GM12865 (cell line): ENCODE measurements around the gene STYK1.
"Not testable (repeated sequence)": the region's sequence is repeated elsewhere in the genome, so short reads cannot be mapped to it uniquely, and the experiment has no call there.

Experiments
- DNase-seq: peaks from one replicate; pipeline ENCODE4 v3.0.0; 2010; ENCODE audit warnings: low read depth
- H3K4me3 ChIP-seq: 2 replicates; pipeline ENCODE4 v1.5.1; 2011; ENCODE audit warnings: mild to moderate bottlenecking, low read depth, low read length, control low read depth
- TF ChIP-seq, protein P1 (sequence below): IDR thresholded peaks from 2 replicates; pipeline ENCODE4 v1.5.1; 2011; ENCODE audit warnings: low read length, control low read depth, low read depth, inconsistent platforms; ENCODE audit not compliant: insufficient read depth; ENCODE audit errors: missing control alignments

Gene STYK1

DNA sequence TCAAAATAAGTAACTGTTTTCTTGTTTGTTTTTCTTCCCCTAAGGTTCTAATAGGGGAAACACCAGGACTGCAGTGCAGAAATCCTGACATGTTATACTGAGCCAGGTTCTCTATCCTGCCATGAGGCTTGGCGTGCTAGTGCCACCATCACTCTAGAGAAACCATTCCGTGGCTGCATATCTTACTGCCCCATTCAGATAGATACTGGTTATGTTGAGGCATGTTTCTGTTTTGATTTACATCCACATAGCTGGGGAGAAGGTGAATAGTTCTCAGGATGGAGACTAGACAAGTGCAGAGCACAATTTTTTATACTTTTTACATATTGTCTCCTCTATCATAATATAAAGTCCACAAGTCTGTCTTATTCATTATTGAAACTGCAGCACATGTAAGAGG is 72.0 kb downstream of the STYK1 start:
- TF ChIP-seq, protein P1, sequence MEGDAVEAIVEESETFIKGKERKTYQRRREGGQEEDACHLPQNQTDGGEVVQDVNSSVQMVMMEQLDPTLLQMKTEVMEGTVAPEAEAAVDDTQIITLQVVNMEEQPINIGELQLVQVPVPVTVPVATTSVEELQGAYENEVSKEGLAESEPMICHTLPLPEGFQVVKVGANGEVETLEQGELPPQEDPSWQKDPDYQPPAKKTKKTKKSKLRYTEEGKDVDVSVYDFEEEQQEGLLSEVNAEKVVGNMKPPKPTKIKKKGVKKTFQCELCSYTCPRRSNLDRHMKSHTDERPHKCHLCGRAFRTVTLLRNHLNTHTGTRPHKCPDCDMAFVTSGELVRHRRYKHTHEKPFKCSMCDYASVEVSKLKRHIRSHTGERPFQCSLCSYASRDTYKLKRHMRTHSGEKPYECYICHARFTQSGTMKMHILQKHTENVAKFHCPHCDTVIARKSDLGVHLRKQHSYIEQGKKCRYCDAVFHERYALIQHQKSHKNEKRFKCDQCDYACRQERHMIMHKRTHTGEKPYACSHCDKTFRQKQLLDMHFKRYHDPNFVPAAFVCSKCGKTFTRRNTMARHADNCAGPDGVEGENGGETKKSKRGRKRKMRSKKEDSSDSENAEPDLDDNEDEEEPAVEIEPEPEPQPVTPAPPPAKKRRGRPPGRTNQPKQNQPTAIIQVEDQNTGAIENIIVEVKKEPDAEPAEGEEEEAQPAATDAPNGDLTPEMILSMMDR: no peak
- H3K4me3 ChIP-seq: no peak overlapping the region
- DNase-seq: no peak

DNA sequence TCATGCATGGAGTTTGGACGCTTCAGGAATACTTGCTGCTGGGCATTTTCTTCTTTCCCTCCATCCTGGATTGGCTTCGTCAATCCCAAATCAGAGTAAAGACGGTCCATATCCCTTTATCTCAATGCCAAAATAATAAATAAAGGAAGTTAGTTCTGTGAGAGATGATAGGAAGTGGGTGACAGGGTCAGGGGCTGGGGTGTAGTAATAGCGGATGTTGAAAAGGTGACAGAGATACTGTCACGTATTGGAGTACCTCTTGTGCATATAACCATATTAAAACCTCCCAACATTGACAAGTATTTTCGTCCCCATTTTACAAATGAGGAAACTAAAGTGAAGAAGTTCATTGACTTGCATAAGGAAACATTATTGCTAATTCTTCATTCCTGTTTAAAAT is 72.9 kb downstream of the STYK1 start:
- TF ChIP-seq, protein P1: no peak
- no peak for DNase-seq
- H3K4me3 ChIP-seq: no peak overlapping the region

DNA sequence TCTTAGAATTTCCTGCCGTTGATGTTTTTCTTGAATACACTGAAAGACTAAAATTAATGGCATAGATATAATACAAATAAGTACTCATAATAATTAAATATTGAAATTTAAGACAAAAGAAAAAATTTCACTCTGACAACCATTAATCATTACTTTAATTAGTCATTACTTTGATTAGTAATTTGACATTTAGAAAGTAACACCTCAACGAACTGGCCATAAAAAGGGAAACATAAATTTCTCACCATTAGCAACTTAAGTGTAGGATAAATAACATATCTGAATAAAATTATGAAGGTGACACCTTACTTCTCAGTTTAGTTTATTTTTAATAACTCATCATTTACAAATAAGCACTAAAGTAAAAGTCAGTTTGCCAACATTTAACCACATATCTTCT is 78.0 kb downstream of the STYK1 start:
- TF ChIP-seq, protein P1: no peak
- no peak for DNase-seq
- H3K4me3 ChIP-seq: no peak overlapping the region

DNA sequence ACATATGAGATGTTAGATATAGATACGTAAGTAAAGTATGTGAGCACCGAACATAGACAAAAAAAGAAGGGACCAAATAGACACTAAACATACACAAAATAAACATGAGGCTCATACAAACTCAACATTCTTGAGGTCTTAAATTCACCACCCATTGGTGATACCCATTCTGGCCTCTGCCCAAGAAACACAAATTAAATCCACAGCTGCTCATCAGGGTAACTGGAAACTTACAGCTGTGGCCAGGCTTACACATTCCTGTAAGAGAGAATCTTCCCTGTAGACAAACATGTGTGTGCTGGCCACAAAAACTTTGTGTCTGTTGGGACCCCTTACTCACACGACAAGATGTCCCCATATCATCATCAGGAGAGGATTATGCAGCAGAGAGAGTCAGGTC is 82.9 kb downstream of the STYK1 start:
- H3K4me3 ChIP-seq: no peak overlapping the region
- TF ChIP-seq, protein P1: no peak
- no peak for DNase-seq

DNA sequence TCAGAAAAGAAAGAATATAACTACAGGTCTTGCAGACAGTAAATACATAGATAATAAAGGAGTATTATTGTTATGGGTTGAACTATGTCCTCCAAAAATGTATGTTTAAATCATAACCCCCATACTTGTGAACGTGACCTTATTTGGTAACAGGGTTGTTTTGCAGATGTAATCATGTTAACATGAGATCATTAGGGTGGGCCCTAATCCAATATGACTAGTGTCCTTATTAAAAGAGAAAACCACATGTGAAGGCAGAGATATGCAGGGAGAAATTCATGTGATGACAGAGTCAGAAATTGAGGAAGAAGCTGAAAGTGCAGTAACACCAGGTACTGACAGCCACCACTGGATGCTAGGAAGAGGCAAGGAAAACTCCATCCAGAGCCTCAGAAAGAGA is 89.4 kb downstream of the STYK1 start:
- no peak overlapping the region for H3K4me3 ChIP-seq
- TF ChIP-seq, protein P1: no peak
- DNase-seq: no peak

DNA sequence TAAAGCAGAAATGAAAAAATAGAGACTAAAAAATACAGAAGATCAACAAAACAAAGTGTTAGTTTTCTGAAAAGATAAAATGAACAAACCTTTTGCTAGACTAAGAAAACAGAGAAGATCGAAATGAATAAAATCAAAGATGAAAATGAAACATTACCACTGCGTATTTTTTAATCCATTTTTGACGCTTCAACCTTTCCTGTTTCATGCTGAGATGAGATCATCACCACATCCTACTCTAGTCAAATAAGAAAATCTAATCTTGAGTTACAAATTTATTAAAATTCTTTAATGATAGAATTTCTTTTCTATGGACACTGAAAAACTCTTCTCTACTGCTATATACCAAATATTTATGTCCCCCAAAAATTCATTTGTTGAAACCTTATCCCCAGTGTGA is 91.1 kb downstream of the STYK1 start:
- TF ChIP-seq, protein P1: no peak
- DNase-seq: no peak
- no peak overlapping the region for H3K4me3 ChIP-seq

DNA sequence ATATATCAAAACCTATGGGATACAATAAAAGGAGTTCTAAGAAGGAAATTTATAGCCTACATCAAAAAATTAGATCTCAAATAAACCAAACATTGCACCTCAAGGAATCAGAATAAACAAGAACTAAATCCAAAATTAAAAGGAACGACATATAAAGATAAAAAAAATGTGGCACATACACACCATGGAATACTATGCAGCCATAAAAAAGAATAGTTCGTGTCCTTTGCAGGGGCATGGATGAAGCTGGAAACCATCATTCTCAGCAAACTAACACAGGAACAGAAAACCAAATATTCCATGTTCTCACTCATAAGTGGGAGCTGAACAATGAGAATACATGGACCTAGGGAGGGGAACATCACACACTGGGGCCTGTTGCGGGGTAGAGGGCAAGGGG is 91.7 kb downstream of the STYK1 start:
- not testable (repeated sequence) for DNase-seq, H3K4me3 ChIP-seq

DNA sequence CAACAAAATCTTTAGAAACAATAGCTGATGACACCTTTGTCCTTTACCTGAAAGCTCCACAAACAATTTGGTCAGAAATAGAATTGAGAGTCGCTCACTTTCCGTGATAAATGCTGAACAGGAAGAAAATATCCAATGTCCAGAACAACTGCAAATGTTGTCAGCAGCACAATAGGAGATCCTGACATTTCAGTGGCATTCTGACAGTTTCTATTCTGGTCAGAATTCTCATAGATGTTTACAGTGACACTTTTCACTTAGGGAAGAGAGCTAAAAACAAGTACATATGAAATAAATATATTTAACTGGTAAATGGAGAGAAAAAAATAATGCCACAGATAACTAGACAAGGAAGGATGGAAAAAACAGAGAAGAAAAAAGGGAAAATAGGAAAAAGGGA is 99.5 kb downstream of the STYK1 start:
- no peak overlapping the region for H3K4me3 ChIP-seq
- TF ChIP-seq, protein P1: no peak
- DNase-seq: no peak

DNA sequence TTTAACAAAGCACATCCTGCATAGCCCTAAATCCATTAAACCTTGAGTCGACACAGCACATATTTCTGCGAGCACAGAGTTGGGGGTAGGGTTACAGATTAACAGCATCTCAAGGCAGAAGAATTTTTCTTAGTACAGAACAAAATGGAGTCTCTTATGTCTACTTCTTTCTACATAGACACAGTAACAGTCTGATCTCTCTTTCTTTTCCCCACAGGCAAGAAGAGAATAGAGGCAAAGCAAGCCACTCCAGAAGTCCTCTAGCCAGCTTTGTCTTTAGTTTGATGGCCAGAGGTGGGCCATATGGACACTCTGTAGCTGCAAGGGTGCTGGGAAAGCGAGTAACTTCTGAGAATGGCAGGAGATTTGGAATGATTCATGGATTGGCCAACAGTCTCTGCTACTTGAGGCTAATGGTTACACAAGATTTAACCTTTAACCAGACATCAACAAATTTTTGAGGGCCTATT is 101.8 kb downstream of the STYK1 start:
- not testable (repeated sequence) for DNase-seq, H3K4me3 ChIP-seq
